ENCODE data around the gene SLMAP. TPM values are rescaled to one million over a fixed set of nuclear protein-coding genes. Genes with fewer than 3 reads are reported as not detected.

The SLMAP gene
- total RNA-seq, 4 donors from 2014 or later, result 81.1 to 113 (median 97.1) TPM

- Histone ChIP-seq H3K9me3 (no peaks in the 10 kb centered on the region), H3K27ac (no peak overlapping the region), H3K36me3 (peaks cover 0 to 10% of the 10 kb centered on the region in 2 donors), H3K4me3 (no peak overlapping the region), H3K27me3 (no peaks in the 10 kb centered on the region), H3K4me1 (peaks cover 0 to 7% of the 10 kb centered on the region in 2 donors)
- intact Hi-C loops (cut with DNase I; ENCODE audit: low total_unique reads), result no loop called here
- TF ChIP-seq CTCF (IDR thresholded peaks at IDR 0.05 in 4 of 5, conservative IDR thresholded peaks at IDR 0.05 in 1 of 5), result no peak
- TF ChIP-seq POLR2A (IDR thresholded peaks at IDR 0.05), result no peak
- no peak for DNase-seq
- no peak for ATAC-seq
- in situ Hi-C loops (cut with MboI; ENCODE audit: low sequenced_read_pairs in 4 of 4), result no loop called here
These were observed 177.5 kb downstream of the SLMAP start for GRCh38 chr3:57933602-57934001.

DNA sequence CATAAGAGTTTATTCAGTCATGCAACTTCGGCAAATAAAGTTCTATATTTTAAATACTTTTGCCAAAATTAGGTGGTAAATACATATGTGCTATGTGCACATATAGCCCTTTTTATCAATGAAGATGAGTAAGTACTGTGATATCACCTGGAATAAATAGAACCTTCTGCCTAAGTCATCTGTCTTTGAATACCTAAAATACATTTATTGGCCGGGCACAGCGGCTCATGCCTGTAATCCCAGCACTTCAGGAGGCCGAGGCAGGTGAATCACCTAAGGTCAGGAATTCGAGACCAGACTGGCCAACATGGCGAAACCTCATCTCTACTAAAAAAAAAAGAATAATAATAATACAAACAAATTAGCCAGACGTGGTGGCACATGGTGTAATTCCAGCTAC, 178.3 kb downstream of the SLMAP start:
- DNase-seq (no peak), ATAC-seq (no peak)
- no peaks in the 10 kb centered on the region for H3K9me3 ChIP-seq
- intact Hi-C loops (cut with DNase I; ENCODE audit: low total_unique reads), result no loop called here
- no peaks in the 10 kb centered on the region for H3K27me3 ChIP-seq
- no peak overlapping the region for H3K4me3 ChIP-seq
- H3K36me3 ChIP-seq, result peaks cover 0 to 4% of the 10 kb centered on the region in 2 donors
- no peak overlapping the region for H3K27ac ChIP-seq
- H3K4me1 ChIP-seq, result peaks cover 0 to 7% of the 10 kb centered on the region in 2 donors
- TF ChIP-seq CTCF (IDR thresholded peaks at IDR 0.05 in 4 of 5, conservative IDR thresholded peaks at IDR 0.05 in 1 of 5) (no peak), POLR2A (IDR thresholded peaks at IDR 0.05) (no peak)
- in situ Hi-C loops (cut with MboI; ENCODE audit: low sequenced_read_pairs in 4 of 4), result no loop called here

GRCh38 chr3:57935539-57935938, 179.4 kb downstream of the SLMAP start:
- ATAC-seq (no peak), DNase-seq (no peak)
- H3K4me1 ChIP-seq, result peaks cover 0 to 7% of the 10 kb centered on the region in 2 donors
- no peak overlapping the region for H3K4me3 ChIP-seq
- no peak for TF ChIP-seq CTCF (IDR thresholded peaks at IDR 0.05 in 4 of 5, conservative IDR thresholded peaks at IDR 0.05 in 1 of 5)
- no peak for TF ChIP-seq POLR2A (IDR thresholded peaks at IDR 0.05)
- no peaks in the 10 kb centered on the region for H3K27me3 ChIP-seq
- in situ Hi-C loops (cut with MboI; ENCODE audit: low sequenced_read_pairs in 4 of 4) (no loop called here), intact Hi-C loops (cut with DNase I; ENCODE audit: low total_unique reads) (no loop called here)
- H3K9me3 ChIP-seq, result no peaks in the 10 kb centered on the region
- H3K27ac ChIP-seq, result no peak overlapping the region
- no peaks in the 10 kb centered on the region for H3K36me3 ChIP-seq

GRCh38 chr3:57937092-57937491, 181.0 kb downstream of the SLMAP start:
- ATAC-seq (no peak), DNase-seq (no peak)
- Histone ChIP-seq H3K27me3 (no peaks in the 10 kb centered on the region), H3K4me1 (peaks cover 0 to 7% of the 10 kb centered on the region in 2 donors), H3K4me3 (no peak overlapping the region), H3K9me3 (no peaks in the 10 kb centered on the region), H3K36me3 (no peaks in the 10 kb centered on the region), H3K27ac (no peak overlapping the region)
- in situ Hi-C loops (cut with MboI; ENCODE audit: low sequenced_read_pairs in 4 of 4), result no loop called here
- TF ChIP-seq CTCF (IDR thresholded peaks at IDR 0.05 in 4 of 5, conservative IDR thresholded peaks at IDR 0.05 in 1 of 5), result no peak
- intact Hi-C loops (cut with DNase I; ENCODE audit: low total_unique reads), result no loop called here

- TF ChIP-seq CTCF (IDR thresholded peaks at IDR 0.05 in 4 of 5, conservative IDR thresholded peaks at IDR 0.05 in 1 of 5) (no peak), POLR2A (IDR thresholded peaks at IDR 0.05) (no peak)
- no peak overlapping the region for H3K27ac ChIP-seq
- H3K4me3 ChIP-seq, result no peak overlapping the region
- intact Hi-C loops (cut with DNase I; ENCODE audit: low total_unique reads), result no loop called here
- ATAC-seq, result no peak
- H3K27me3 ChIP-seq, result no peaks in the 10 kb centered on the region
- H3K9me3 ChIP-seq, result no peaks in the 10 kb centered on the region
- DNase-seq, result no peak
- in situ Hi-C loops (cut with MboI; ENCODE audit: low sequenced_read_pairs in 4 of 4), result no loop called here
- peaks cover 16 to 22% of the 10 kb centered on the region in 2 donors for H3K4me1 ChIP-seq
- no peaks in the 10 kb centered on the region for H3K36me3 ChIP-seq
These were observed 183.7 kb downstream of the SLMAP start for GRCh38 chr3:57939775-57940174.
